GM12878 (cell line): ENCODE data around the gene GNG12. TPM values are rescaled to one million over a fixed set of nuclear protein-coding genes. Genes with fewer than 3 reads are reported as not detected.

ENCODE experiments used
- ATAC-seq: fragments of 200-7000 bp; cut with Tn5 transposase; 3 replicates; pipeline ENCODE4 v1.9.1; 2020; ENCODE audit warnings: mild to moderate bottlenecking, moderate library complexity
- BruUV-seq: library from RNA; stranded (reverse); fragments of 400-500 nt; replicated peaks from 2 replicates; lab custom pipeline; 2021; lab: Mats Ljungman, UMichigan
- CTCF ChIA-PET: fragments of 300-600 bp; sonication (Branson Sonifier 250); formaldehyde crosslinking; extraction: SDS; loops from one replicate; lab custom pipeline; 2021; ENCODE audit warnings: inconsistent platforms; lab: Yijun Ruan, JAX
- POLR2A ChIA-PET: fragments of 350-600 bp; formaldehyde crosslinking; extraction: SDS; loops from one replicate; lab custom pipeline; 2021; ENCODE audit warnings: inconsistent platforms; lab: Charles Lee
- RAD21 ChIA-PET: fragments of 300-600 bp; sonication (Branson Sonifier 250); formaldehyde crosslinking; loops from one replicate; lab custom pipeline; 2023; ENCODE audit warnings: antibody characterized with exemption; ENCODE audit not compliant: unreplicated experiment; lab: Charles Lee
- SMC1A ChIA-PET: fragments of 300-600 bp; sonication (Branson Sonifier 250); formaldehyde crosslinking; loops from one replicate; lab custom pipeline; 2023; ENCODE audit not compliant: unreplicated experiment, uncharacterized antibody; lab: Charles Lee
- DNase-seq: peaks from one replicate; pipeline ENCODE4 v3.0.0-alpha.2; 2011; ENCODE audit warnings: low read depth, low spot score
- FAIRE-seq: peaks from 3 replicates; lab custom pipeline; 2011; peaks lifted over from hg19 to GRCh38; lab: Jason Lieb, UNC
- H2AFZ ChIP-seq: 2 replicates; pipeline ENCODE4 v1.6.0; 2011; ENCODE audit warnings: low read depth, low read length, control low read depth; ENCODE audit not compliant: control insufficient read depth
- H3K27ac ChIP-seq: 2 replicates; pipeline ENCODE4 v1.5.1; 2011; ENCODE audit warnings: control low read depth; ENCODE audit not compliant: control insufficient read depth, insufficient read depth
- H3K27me3 ChIP-seq, 2 experiments: replicated peaks in 1 of 2; 2 replicates each; pipeline versions ENCODE4 v1.6.0 to v1.6.1; 2011; ENCODE audit warnings: low read length in 1 of 2; ENCODE audit not compliant: control insufficient read depth in 2 of 2, insufficient read depth in 2 of 2
- H3K36me3 ChIP-seq, 2 experiments: 2 replicates each; pipeline ENCODE4 v1.5.1; 2011; ENCODE audit warnings: low read length in 1 of 2; ENCODE audit not compliant: control insufficient read depth in 2 of 2, insufficient read depth in 2 of 2
- H3K4me1 ChIP-seq: 2 replicates; pipeline ENCODE4 v1.6.1; 2011; ENCODE audit warnings: mild to moderate bottlenecking, low read length, moderate library complexity, mixed read lengths; ENCODE audit not compliant: control insufficient read depth, insufficient read depth
- H3K4me2 ChIP-seq: 2 replicates; pipeline ENCODE4 v1.6.0; 2011; ENCODE audit warnings: control low read depth; ENCODE audit not compliant: control insufficient read depth, insufficient read depth
- H3K4me3 ChIP-seq: fragments of 200-600 bp; sonication (generic); 2 replicates; pipeline ENCODE4 v1.5.1; 2016
- H3K79me2 ChIP-seq: 2 replicates; pipeline ENCODE4 v1.6.0; 2011; ENCODE audit warnings: low read length; ENCODE audit not compliant: control insufficient read depth, insufficient read depth
- H3K9ac ChIP-seq: 2 replicates; pipeline ENCODE4 v1.8.0; 2011; ENCODE audit warnings: low read length, control low read depth, mixed read lengths; ENCODE audit not compliant: control insufficient read depth, insufficient read depth
- H3K9me3 ChIP-seq: replicated peaks from 3 replicates; pipeline ENCODE4 v1.5.1; 2011; ENCODE audit warnings: mild to moderate bottlenecking, low read length; ENCODE audit not compliant: control insufficient read depth, insufficient read depth
- H4K20me1 ChIP-seq: 2 replicates; pipeline ENCODE4 v1.6.0; 2011; ENCODE audit not compliant: control insufficient read depth, insufficient read depth
- DPF2 ChIP-seq: fragments of 450-650 bp; IDR thresholded peaks from 2 replicates; pipeline ENCODE4 v1.6.1; 2017; ENCODE audit warnings: mild to moderate bottlenecking
- ESRRA ChIP-seq: IDR thresholded peaks from 2 replicates; pipeline ENCODE4 v1.6.1; 2012; ENCODE audit warnings: mild to moderate bottlenecking, low read length, improper control_type of control experiment
- GATAD2B ChIP-seq: fragments of 450-650 bp; conservative IDR thresholded peaks from 2 replicates; pipeline ENCODE4 v1.6.1; 2017; ENCODE audit warnings: low read depth, mild to moderate bottlenecking, moderate library complexity
- IKZF1 ChIP-seq: fragments of 450-650 bp; conservative IDR thresholded peaks from 2 replicates; pipeline ENCODE4 v1.6.1; 2017; ENCODE audit warnings: antibody characterized with exemption, mild to moderate bottlenecking
- IKZF2 ChIP-seq, 2 experiments: fragments of 450-650 bp; IDR thresholded peaks; 2 replicates each; pipeline ENCODE4 v1.6.1; 2017; ENCODE audit warnings: mild to moderate bottlenecking in 2 of 2, moderate library complexity in 2 of 2
- MEF2B ChIP-seq: fragments of 450-650 bp; IDR thresholded peaks from 2 replicates; pipeline ENCODE4 v1.6.1; 2018; ENCODE audit warnings: mild to moderate bottlenecking, moderate library complexity; ENCODE audit not compliant: partially characterized antibody, poor library complexity, severe bottlenecking
- MTA2 ChIP-seq: fragments of 450-650 bp; IDR thresholded peaks from 2 replicates; pipeline ENCODE4 v1.6.1; 2016; ENCODE audit warnings: low read depth, mild to moderate bottlenecking, moderate library complexity
- MTA3 ChIP-seq: IDR thresholded peaks from 2 replicates; pipeline ENCODE4 v1.6.1; 2012; ENCODE audit warnings: low read length, inconsistent platforms, borderline replicate concordance
- NR2C1 ChIP-seq: fragments of 450-650 bp; IDR thresholded peaks from 2 replicates; pipeline ENCODE4 v1.6.1; 2017; ENCODE audit warnings: antibody characterized with exemption, mild to moderate bottlenecking, moderate library complexity
- SMARCA5 ChIP-seq: fragments of 450-650 bp; IDR thresholded peaks from 2 replicates; pipeline ENCODE4 v1.6.1; 2017; ENCODE audit warnings: mild to moderate bottlenecking
- TCF12 ChIP-seq: IDR thresholded peaks from 2 replicates; pipeline ENCODE4 v1.6.1; 2011; ENCODE audit warnings: low read depth, mild to moderate bottlenecking, low read length
- WGBS: methylation state at CpG from one replicate; pipeline ENCODE4 v1.1.6; 2016; ENCODE audit warnings: low lambda C conversion rate; ENCODE audit not compliant: insufficient replicate concordance, insufficient coverage; ENCODE audit errors: missing lambda C conversion rate; 5-methylcytosine and 5-hydroxymethylcytosine counted together
- in situ Hi-C: fragments of 300-500 bp; cut with MboI; formaldehyde crosslinking; loops from 9 replicates; pipeline ENCODE4 v1.14.3; 2018; ENCODE audit warnings: mixed read lengths
- intact Hi-C: fragments of 100-400 bp; cut with micrococcal nuclease; formaldehyde crosslinking; loops from one replicate; pipeline ENCODE4 v1.14.2; 2022; ENCODE audit not compliant: unreplicated experiment
- polyA plus RNA-seq, 11 experiments: library from polyadenylated mRNA; depleted of rRNA in 4 of 11; unstranded in 6 of 11; stranded (reverse) in 5 of 11; fragments of >200 nt; fragmentation: Nextera tagmentation in 4 of 11; fragmentation: Illumina TruSeq in 1 of 11; extraction: Ambion mirVana in 4 of 11; extraction: Trizol in 1 of 11; gene quantifications; 1 replicate in 1 of 11; 2 replicates in 10 of 11; pipeline versions ENCODE4 v1.2.1 to v1.2.3, GENCODE V29; 2011 to 2016; ENCODE audit warnings: inconsistent platforms in 2 of 11, missing spikeins in 2 of 11, low read depth in 1 of 11
- total RNA-seq, 4 experiments: library from RNA; depleted of rRNA in 3 of 4; stranded (reverse); fragments of >200 nt in 3 of 4; fragmentation: Illumina TruSeq in 1 of 4; extraction: Trizol in 1 of 4; gene quantifications; 2 replicates each; pipeline versions ENCODE4 v1.2.1 to v1.2.3, GENCODE V29; 2013 to 2021
- TF ChIP-seq, protein P1 (sequence below): IDR thresholded peaks from 2 replicates; pipeline ENCODE4 v1.6.1; 2012; ENCODE audit warnings: low read length, inconsistent platforms
- TF ChIP-seq, protein P2 (sequence below): fragments of 450-650 bp; IDR thresholded peaks from 2 replicates; pipeline ENCODE4 v1.6.1; 2017; ENCODE audit warnings: mild to moderate bottlenecking, low read depth, inconsistent platforms; ENCODE audit not compliant: poor library complexity, severe bottlenecking

GNG12 gene
- total and polyA plus RNA-seq, 10 of the 15 experiments (the other 5 are each of a cell fraction or from before 2014, with no cell fraction given), result 0.22 to 32.8 (median 0.35) TPM

DNA sequence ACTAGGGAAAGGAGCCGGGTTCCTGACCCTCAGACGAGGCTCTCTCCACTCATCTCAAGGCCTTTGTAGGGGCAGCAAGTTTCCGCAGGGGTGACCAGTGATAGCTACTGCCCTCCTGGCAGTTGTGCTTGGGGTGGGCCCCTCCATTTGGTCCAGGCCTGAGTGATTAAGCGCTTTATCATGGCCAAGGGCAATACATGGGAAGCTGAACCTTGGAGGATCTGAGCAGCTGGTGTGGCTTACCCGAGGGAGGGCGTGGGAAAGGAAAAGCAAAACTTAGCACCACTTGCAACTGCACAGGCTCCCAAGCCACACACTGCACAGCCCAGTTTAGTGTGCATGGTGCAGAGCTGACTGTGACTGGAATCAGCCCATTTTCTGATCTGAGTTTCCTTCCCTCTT lies 100.5 kb downstream of the GNG12 start:
- no peak for FAIRE-seq
- peak; percentile 58 for DNase-seq
- H3K79me2 ChIP-seq, result no peaks in the 10 kb centered on the region
- no peak overlapping the region for H3K27ac ChIP-seq
- 0 out of 2 replicates have a peak overlapping the region, but pooled peaks have one; percentile 1 for H2AFZ ChIP-seq
- RAD21 ChIA-PET, result interaction anchor here (0.9 to 2.2 kb wide), 8 partner anchors 9 to 108 kb away, joined by 3 to 12 read pairs (median 3); no protein-coding TSS in a partner anchor
- peak; percentile 39 for ATAC-seq
- H3K4me1 ChIP-seq, result peaks cover 35% of the 10 kb centered on the region
- SMC1A ChIA-PET, result interaction anchor here (0.7 to 14.7 kb wide), 16 partner anchors 9 to 519 kb away, joined by 3 to 227 read pairs (median 6); partner anchors contain the start of gene GADD45A
- CTCF ChIA-PET, result interaction anchor here (0.7 to 1.8 kb wide), 7 partner anchors 9 to 99 kb away, joined by 3 to 5 read pairs (median 4); no protein-coding TSS in a partner anchor
- no peaks in the 10 kb centered on the region for H3K9me3 ChIP-seq
- WGBS, result 68% methylated on average over 6 of the region's 6 CpGs
- H3K4me3 ChIP-seq, result no peak overlapping the region
- H4K20me1 ChIP-seq, result no peaks in the 10 kb centered on the region
- no peak overlapping the region for H3K9ac ChIP-seq
- no peaks in the 10 kb centered on the region for H3K36me3 ChIP-seq
- H3K4me2 ChIP-seq, result no peak overlapping the region
- H3K27me3 ChIP-seq, result no peaks in the 10 kb centered on the region
- TF ChIP-seq NR2C1 (0 out of 2 replicates have a peak, but pooled peaks have one; percentile 8), MEF2B (peak; percentile 88), DPF2 (0 out of 2 replicates have a peak, but pooled peaks have one; percentile 38), IKZF1 (peak; percentile 42; the same call in 1 of the 2 replicates), MTA2 (0 out of 2 replicates have a peak, but pooled peaks have one; percentile 21), SMARCA5 (0 out of 2 replicates have a peak, but pooled peaks have one; percentile 34), MTA3 (no peak), ESRRA (no peak), TCF12 (peak; percentile 59; the same call in 1 of the 2 replicates), GATAD2B (0 out of 2 replicates have a peak, but pooled peaks have one; percentile 46), IKZF2 (IDR thresholded peaks at IDR 0.05) (peak; percentile 13 to 26; a peak in 1 of 4 replicates)
- TF ChIP-seq, protein P1, sequence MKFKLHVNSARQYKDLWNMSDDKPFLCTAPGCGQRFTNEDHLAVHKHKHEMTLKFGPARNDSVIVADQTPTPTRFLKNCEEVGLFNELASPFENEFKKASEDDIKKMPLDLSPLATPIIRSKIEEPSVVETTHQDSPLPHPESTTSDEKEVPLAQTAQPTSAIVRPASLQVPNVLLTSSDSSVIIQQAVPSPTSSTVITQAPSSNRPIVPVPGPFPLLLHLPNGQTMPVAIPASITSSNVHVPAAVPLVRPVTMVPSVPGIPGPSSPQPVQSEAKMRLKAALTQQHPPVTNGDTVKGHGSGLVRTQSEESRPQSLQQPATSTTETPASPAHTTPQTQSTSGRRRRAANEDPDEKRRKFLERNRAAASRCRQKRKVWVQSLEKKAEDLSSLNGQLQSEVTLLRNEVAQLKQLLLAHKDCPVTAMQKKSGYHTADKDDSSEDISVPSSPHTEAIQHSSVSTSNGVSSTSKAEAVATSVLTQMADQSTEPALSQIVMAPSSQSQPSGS, result peak; percentile 20; the same call in 1 of the 2 replicates
- TF ChIP-seq, protein P2, sequence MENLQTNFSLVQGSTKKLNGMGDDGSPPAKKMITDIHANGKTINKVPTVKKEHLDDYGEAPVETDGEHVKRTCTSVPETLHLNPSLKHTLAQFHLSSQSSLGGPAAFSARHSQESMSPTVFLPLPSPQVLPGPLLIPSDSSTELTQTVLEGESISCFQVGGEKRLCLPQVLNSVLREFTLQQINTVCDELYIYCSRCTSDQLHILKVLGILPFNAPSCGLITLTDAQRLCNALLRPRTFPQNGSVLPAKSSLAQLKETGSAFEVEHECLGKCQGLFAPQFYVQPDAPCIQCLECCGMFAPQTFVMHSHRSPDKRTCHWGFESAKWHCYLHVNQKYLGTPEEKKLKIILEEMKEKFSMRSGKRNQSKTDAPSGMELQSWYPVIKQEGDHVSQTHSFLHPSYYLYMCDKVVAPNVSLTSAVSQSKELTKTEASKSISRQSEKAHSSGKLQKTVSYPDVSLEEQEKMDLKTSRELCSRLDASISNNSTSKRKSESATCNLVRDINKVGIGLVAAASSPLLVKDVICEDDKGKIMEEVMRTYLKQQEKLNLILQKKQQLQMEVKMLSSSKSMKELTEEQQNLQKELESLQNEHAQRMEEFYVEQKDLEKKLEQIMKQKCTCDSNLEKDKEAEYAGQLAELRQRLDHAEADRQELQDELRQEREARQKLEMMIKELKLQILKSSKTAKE, result no peak
- intact Hi-C loops (loop anchor here (5.0 kb wide), 1 partner anchor 45 kb away; the partner anchor contains the start of gene GADD45A), in situ Hi-C loops (no loop called here)
- BruUV-seq, result no TSS peak
- POLR2A ChIA-PET, result interaction anchor here (1.0 to 1.6 kb wide), 8 partner anchors 10 to 99 kb away, joined by 3 to 7 read pairs (median 4); partner anchors contain the start of gene GADD45A
